Prostate gland (tissue), 2 donors: Measurements from ENCODE around the gene ABHD17C.

Experiments
- POLR2A ChIP-seq: fragments of 450-650 bp; IDR thresholded peaks from one replicate; pipeline ENCODE4 v1.6.1; 2016; ENCODE audit warnings: antibody characterized with exemption, mild to moderate bottlenecking
- TF ChIP-seq, protein P1 (sequence below), 4 experiments: fragments of 200-600 bp in 2 of 4; fragments of 450-650 bp in 2 of 4; sonication (generic) in 2 of 4; IDR thresholded peaks; 1 replicate in 3 of 4; 2 replicates in 1 of 4; pipeline ENCODE4 v1.5.1; 2016 to 2019; ENCODE audit warnings: antibody characterized with exemption in 4 of 4, mild to moderate bottlenecking in 2 of 4, moderate library complexity in 2 of 4

DNA sequence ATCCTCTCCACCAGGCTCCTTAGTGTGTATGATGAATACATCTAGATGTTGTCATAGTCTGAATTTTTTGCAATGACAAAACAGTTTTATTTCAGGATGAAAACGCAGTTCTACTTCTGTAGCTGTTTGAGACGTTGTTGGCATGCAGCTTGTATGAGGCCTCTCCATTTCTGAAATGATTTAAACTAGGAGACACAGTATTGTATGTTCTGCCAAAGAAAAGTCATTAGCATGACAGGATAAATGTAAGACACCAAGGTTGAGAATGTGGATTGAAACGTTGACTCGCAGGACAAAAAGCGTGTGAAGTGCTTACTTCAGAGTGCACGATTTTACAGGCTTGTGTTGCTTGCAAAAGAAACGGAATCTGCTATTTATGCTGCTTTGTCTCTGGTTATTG lies 35.3 kb downstream of the ABHD17C start:
- no peak for TF ChIP-seq POLR2A
- TF ChIP-seq, protein P1, sequence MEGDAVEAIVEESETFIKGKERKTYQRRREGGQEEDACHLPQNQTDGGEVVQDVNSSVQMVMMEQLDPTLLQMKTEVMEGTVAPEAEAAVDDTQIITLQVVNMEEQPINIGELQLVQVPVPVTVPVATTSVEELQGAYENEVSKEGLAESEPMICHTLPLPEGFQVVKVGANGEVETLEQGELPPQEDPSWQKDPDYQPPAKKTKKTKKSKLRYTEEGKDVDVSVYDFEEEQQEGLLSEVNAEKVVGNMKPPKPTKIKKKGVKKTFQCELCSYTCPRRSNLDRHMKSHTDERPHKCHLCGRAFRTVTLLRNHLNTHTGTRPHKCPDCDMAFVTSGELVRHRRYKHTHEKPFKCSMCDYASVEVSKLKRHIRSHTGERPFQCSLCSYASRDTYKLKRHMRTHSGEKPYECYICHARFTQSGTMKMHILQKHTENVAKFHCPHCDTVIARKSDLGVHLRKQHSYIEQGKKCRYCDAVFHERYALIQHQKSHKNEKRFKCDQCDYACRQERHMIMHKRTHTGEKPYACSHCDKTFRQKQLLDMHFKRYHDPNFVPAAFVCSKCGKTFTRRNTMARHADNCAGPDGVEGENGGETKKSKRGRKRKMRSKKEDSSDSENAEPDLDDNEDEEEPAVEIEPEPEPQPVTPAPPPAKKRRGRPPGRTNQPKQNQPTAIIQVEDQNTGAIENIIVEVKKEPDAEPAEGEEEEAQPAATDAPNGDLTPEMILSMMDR (IDR thresholded peaks at IDR 0.05), result no peak
